Measurements from ENCODE around the gene IDUA.
"Not testable (repeated sequence)": the region's sequence is repeated elsewhere in the genome, so short reads cannot be mapped to it uniquely, and the experiment has no call there.

The IDUA gene

DNA sequence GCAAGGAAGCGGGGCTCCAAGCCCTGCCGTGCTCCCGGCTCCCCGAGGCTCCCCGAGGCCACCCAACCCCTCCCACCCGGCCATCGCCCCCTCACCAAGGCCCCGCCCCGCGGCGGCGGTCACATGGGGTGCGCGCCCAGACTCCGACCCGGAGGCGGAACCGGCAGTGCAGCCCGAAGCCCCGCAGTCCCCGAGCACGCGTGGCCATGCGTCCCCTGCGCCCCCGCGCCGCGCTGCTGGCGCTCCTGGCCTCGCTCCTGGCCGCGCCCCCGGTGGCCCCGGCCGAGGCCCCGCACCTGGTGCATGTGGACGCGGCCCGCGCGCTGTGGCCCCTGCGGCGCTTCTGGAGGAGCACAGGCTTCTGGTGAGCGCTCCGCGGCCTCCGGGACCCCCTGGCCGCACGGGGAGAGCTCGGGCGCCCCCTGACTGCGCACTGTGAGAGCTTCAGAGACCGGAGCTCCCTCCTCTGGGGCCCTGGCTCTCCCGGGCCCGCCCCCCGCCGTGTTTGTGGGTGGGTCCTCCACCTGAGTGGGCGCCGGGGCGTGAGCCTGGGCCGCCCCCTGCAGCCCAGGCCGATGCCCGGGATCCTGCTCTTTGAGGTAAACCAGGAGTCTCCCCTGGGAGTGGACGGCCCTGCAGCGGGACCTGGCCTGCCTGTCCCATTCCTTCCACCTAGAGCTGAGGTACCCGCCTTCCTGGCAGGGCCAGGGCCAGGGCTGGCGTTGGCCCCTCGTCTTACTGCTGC, at the start of gene IDUA:
Gene IDUA, plus strand, starts transcription at position 166 of the 745 bp plus-strand sequence. Its CDS starts 41 bp downstream, at position 207.
- DNase-seq (ENCODE audit: low read depth in 2 of 2), result peak; percentile 64 to 70

GRCh38 chr4:939508-939907, 47.3 kb upstream of the IDUA start:
- DNase-seq (ENCODE audit: low read depth in 2 of 2), result not testable (repeated sequence)

- DNase-seq (ENCODE audit: low read depth in 2 of 2), result no peak
Measured at GRCh38 chr4:945274-946102, 41.4 kb upstream of the IDUA start.

DNA sequence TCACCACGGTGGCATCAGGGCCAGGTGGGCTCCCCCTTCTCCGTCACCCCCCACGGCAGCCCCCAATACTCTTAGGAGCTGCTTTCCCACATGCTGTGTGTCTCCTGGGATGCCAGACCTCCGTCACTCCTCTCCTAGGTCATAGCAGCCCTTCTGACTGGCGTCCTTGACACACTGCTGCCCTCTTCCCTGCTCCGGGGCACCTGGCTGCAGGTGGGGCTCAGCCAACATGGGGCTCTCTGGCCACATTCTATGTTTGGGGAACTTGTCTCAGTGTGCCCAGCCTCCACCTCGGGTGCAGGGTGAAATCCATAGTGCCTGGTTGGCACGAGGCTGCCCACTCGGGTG, 40.8 kb upstream of the IDUA start:
- DNase-seq (ENCODE audit: low read depth in 2 of 2), result no peak

DNA sequence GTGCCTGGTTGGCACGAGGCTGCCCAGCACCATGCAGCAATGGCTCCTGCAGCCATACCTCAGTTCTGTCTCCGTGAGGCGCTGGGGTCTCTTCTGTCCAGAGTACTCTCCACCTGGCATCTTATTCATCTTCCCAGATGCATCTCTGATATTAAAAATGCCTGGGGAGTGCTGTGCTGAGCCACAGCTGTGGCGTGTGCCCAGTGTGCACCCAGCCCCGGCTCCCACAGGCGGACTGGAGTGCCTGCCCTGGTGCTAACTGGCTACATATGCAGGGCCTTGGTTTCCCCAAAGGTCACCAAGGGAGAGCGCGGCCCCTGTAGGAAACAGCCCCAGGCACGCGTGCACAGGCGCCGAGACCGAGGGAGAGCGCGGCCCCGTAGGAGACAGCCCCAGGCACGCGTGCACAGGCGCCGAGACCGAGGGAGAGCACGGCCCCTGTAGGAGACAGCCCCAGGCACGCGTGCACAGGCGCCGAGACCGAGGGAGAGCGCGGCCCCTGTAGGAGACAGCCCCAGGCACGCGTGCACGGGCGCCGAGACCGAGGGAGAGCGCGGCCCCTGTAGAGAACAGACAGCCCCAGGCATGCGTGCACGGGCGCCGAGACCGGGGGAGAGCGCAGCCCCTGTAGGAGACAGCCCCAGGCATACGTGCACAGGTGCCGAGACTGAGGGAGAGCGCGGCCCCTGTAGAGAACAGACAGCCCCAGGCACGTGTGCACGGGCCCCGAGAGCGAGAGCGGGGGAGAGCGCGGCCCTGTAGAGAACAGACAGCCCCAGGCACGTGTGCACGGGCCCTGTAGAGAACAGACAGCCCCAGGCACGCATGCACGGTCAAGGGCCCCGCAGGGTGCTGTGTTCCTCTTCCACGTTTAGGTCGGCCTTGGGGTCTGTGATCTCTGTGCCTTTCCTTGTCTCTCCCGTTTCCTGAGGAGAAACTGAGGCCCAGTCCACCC, 40.0 kb upstream of the IDUA start:
- no peak for DNase-seq (ENCODE audit: low read depth in 2 of 2)

GRCh38 chr4:947491-947971, 39.3 kb upstream of the IDUA start:
- DNase-seq (ENCODE audit: low read depth in 2 of 2), result no peak

GRCh38 chr4:948101-948935, 38.5 kb upstream of the IDUA start:
- DNase-seq (ENCODE audit: low read depth in 2 of 2), result no peak

DNA sequence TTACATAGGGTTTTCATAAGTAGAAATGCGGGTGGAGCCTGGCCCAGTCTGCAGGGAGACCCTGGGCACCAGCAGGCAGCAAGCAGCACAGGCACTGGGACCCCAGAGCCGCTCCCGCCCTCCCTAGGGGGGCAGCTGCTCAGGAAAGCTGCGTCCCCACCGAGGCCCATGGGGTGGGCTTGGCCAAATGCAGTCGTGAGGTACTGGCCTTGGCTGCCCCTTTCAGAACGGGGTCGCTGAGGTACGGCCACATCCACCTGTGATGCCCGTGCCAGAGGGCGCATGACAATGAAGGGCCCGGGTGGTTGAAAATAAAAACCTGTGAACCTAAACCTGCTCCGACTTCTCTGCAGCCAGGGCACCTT, 37.9 kb upstream of the IDUA start:
- no peak for DNase-seq (ENCODE audit: low read depth in 2 of 2)

DNA sequence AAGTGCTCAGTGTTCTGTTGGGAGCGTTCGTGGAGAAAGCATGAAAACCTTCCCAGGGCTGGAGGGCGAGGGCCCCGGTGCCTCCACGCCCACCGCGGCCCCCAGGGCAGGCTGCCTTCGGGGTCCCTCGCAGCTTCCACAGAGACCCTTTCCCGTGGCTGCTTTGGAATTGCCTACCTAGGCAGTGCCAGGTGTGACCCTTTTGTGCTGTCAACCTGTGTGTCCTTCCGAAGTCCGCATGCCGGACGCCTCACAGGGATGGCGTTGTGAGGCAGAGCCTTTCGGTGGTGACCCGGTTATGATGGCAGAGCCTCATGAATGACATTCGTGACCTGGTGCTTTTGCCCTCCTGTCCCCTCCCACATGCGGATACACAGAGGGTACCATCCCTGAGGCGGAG, 37.2 kb upstream of the IDUA start:
- DNase-seq (ENCODE audit: low read depth in 2 of 2), result no peak

GRCh38 chr4:950136-951020, 36.5 kb upstream of the IDUA start:
- DNase-seq (ENCODE audit: low read depth in 2 of 2), result no peak

DNA sequence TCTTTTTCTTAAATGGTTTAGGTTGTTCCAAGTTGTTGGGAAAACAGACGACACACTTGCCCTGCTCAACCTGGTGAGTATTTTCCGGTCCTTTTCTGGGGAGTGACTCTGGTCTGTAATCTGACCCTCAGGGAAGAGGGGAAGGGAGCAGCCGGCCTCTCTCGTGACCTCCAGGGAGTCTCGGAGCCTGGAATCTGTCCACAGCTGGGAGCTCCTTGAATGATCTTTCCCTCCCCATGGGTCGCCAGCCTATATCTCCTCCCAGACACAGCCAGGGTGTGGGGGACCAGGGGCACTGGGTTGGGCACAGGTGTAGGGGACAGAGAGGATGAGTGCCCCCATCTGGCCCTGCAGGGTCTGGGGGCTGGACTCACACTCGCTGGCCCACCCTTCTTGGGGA, 35.7 kb upstream of the IDUA start:
- no peak for DNase-seq (ENCODE audit: low read depth in 2 of 2)

- no peak for DNase-seq (ENCODE audit: low read depth in 2 of 2)
Measured at GRCh38 chr4:951594-952468, 35.0 kb upstream of the IDUA start.

- no peak for DNase-seq (ENCODE audit: low read depth in 2 of 2)
Measured at GRCh38 chr4:952881-953573, 33.8 kb upstream of the IDUA start.

- DNase-seq (ENCODE audit: low read depth in 2 of 2), result no peak
Measured at GRCh38 chr4:953574-953915, 33.3 kb upstream of the IDUA start.

GRCh38 chr4:954211-955020, 32.4 kb upstream of the IDUA start:
- no peak for DNase-seq (ENCODE audit: low read depth in 2 of 2)

GRCh38 chr4:955161-955921, 31.5 kb upstream of the IDUA start:
- DNase-seq (ENCODE audit: low read depth in 2 of 2), result no peak

- DNase-seq (ENCODE audit: low read depth in 2 of 2), result no peak
Measured at GRCh38 chr4:955931-956381, 30.9 kb upstream of the IDUA start.
